HepG2 (cell line): ENCODE results near the gene IFNLR1. TPM values are rescaled to one million over a fixed set of nuclear protein-coding genes. Genes with fewer than 3 reads are reported as not detected.

Experiments used
- ATF6 ChIP-seq: sonication (generic); formaldehyde crosslinking; conservative IDR thresholded peaks from 2 replicates; pipeline ENCODE4 v1.4.0; 2020; ENCODE audit warnings: missing genetic modification reagents
- DRAP1 ChIP-seq: IDR thresholded peaks from 2 replicates; pipeline ENCODE4 v1.6.1; 2016; ENCODE audit warnings: missing genetic modification reagents, missing compliant biosample characterization
- IRF1 ChIP-seq: sonication (generic); formaldehyde crosslinking; IDR thresholded peaks from 2 replicates; pipeline ENCODE4 v1.4.0; 2020; ENCODE audit warnings: low read depth, mild to moderate bottlenecking, missing genetic modification reagents
- KAT8 ChIP-seq: IDR thresholded peaks from 2 replicates; pipeline ENCODE4 v1.6.1; 2016; ENCODE audit warnings: missing genetic modification reagents, missing compliant biosample characterization
- KDM1A ChIP-seq: IDR thresholded peaks from 2 replicates; pipeline ENCODE4 v1.6.1; 2016; ENCODE audit warnings: missing compliant biosample characterization
- MTA1 ChIP-seq: sonication (generic); formaldehyde crosslinking; IDR thresholded peaks from 2 replicates; pipeline ENCODE4 v1.4.0; 2020; ENCODE audit warnings: missing genetic modification reagents, mild to moderate bottlenecking, borderline replicate concordance
- POLR2AphosphoS5 ChIP-seq: IDR thresholded peaks from 2 replicates; pipeline ENCODE4 v1.6.1; 2012; ENCODE audit warnings: low read depth, low read length
- SIN3A ChIP-seq: IDR thresholded peaks from 2 replicates; pipeline ENCODE4 v1.6.1; 2011; ENCODE audit warnings: low read depth, mild to moderate bottlenecking, control low read depth, low read length, borderline replicate concordance
- ZNF570 ChIP-seq: sonication (generic); formaldehyde crosslinking; IDR thresholded peaks from 2 replicates; pipeline ENCODE4 v1.4.0; 2020; ENCODE audit warnings: mild to moderate bottlenecking, missing genetic modification reagents, borderline replicate concordance
- ZNF687 ChIP-seq: sonication (generic); formaldehyde crosslinking; IDR thresholded peaks from 2 replicates; pipeline ENCODE4 v1.5.1; 2020; ENCODE audit warnings: mild to moderate bottlenecking, missing genetic modification reagents, moderate library complexity
- ZNF710 ChIP-seq: sonication (generic); formaldehyde crosslinking; IDR thresholded peaks from 2 replicates; pipeline ENCODE4 v1.5.0; 2020; ENCODE audit warnings: mild to moderate bottlenecking, missing genetic modification reagents, borderline replicate concordance
- ZNF75D ChIP-seq: sonication (generic); formaldehyde crosslinking; IDR thresholded peaks from 2 replicates; pipeline ENCODE4 v1.8.1; 2023; ENCODE audit warnings: missing genetic modification reagents, mild to moderate bottlenecking, borderline replicate concordance
- polyA plus RNA-seq, 8 experiments: library from polyadenylated mRNA; depleted of rRNA in 3 of 8; stranded (reverse) in 7 of 8; unstranded in 1 of 8; fragments of >200 nt; fragmentation: Illumina TruSeq in 4 of 8; extraction: Trizol in 4 of 8; gene quantifications; 2 replicates each; pipeline versions ENCODE4 v1.2.1 to v1.2.3, GENCODE V29; 2011 to 2016; ENCODE audit warnings: low read depth in 4 of 8, missing spikeins in 1 of 8, mixed read lengths in 1 of 8; ENCODE audit not compliant: insufficient read depth in 1 of 8
- total RNA-seq, 5 experiments: library from RNA; depleted of rRNA; stranded (reverse); fragments of >200 nt; fragmentation: Illumina TruSeq; extraction: Trizol; gene quantifications; 2 replicates each; pipeline ENCODE4 v1.2.3, GENCODE V29; 2016; ENCODE audit warnings: low read depth in 1 of 5
- TF ChIP-seq, protein P1 (sequence below): sonication (generic); formaldehyde crosslinking; conservative IDR thresholded peaks from 2 replicates; pipeline ENCODE4 v1.4.0; 2020; ENCODE audit warnings: missing genetic modification reagents
- TF ChIP-seq, protein P2 (sequence below): sonication (generic); formaldehyde crosslinking; IDR thresholded peaks from 2 replicates; pipeline ENCODE4 v1.4.0; 2020; ENCODE audit warnings: missing genetic modification reagents; ENCODE audit errors: not compliant biosample characterization

IFNLR1 gene
- total and polyA plus RNA-seq, 2 of the 13 experiments (the other 11 are each of a cell fraction or from before 2014, with no cell fraction given), result 3.8 to 8.5 TPM

GRCh38 chr1:24142546-24143534 lies 44.2 kb downstream of the IFNLR1 start, which contains the start of gene IL22RA1 (continued):
- TF ChIP-seq KAT8 (CRISPR knock-in tag) (0 out of 2 replicates have a peak, but pooled peaks have one; percentile 19), MTA1 (CRISPR knock-in tag) (peak; percentile 47; the same call in 1 of the 2 replicates), ZNF75D (CRISPR knock-in tag) (no peak), DRAP1 (CRISPR knock-in tag) (peak; percentile 32; the same call in 1 of the 2 replicates), ATF6 (no peak), ZNF710 (CRISPR knock-in tag) (no peak), SIN3A (peak; percentile 54; the same call in 1 of the 2 replicates), POLR2AphosphoS5 (peak; percentile 54; the same call in 1 of the 2 replicates), IRF1 (CRISPR knock-in tag) (0 out of 2 replicates have a peak, but pooled peaks have one; percentile 72), KDM1A (CRISPR knock-in tag) (no peak), ZNF570 (CRISPR knock-in tag) (no peak), ZNF687 (CRISPR knock-in tag) (peak; percentile 46)
- TF ChIP-seq, protein P1, sequence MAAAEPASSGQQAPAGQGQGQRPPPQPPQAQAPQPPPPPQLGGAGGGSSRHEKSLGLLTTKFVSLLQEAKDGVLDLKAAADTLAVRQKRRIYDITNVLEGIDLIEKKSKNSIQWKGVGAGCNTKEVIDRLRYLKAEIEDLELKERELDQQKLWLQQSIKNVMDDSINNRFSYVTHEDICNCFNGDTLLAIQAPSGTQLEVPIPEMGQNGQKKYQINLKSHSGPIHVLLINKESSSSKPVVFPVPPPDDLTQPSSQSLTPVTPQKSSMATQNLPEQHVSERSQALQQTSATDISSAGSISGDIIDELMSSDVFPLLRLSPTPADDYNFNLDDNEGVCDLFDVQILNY, result no peak
- TF ChIP-seq, protein P2, sequence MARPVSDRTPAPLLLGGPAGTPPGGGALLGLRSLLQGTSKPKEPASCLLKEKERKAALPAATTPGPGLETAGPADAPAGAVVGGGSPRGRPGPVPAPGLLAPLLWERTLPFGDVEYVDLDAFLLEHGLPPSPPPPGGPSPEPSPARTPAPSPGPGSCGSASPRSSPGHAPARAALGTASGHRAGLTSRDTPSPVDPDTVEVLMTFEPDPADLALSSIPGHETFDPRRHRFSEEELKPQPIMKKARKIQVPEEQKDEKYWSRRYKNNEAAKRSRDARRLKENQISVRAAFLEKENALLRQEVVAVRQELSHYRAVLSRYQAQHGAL, result no peak
